Hepatocyte (in vitro differentiated cells): Measurements from ENCODE around the gene MTAP.

Experiments
- CTCF ChIP-seq: fragments of 200-600 bp; sonication (generic); IDR thresholded peaks from 2 replicates; pipeline ENCODE4 v1.5.1; 2016; ENCODE audit warnings: antibody characterized with exemption, mild to moderate bottlenecking; ENCODE audit not compliant: poor library complexity
- EZH2 ChIP-seq: fragments of 200-600 bp; sonication (generic); IDR thresholded peaks from 2 replicates; pipeline ENCODE4 v1.6.1; 2016; ENCODE audit warnings: antibody characterized with exemption, mild to moderate bottlenecking, borderline replicate concordance

GRCh38 chr9:21815643-21816042, 13.2 kb downstream of the MTAP start:
- TF ChIP-seq CTCF (no peak), EZH2 (no peak)
